ENCODE data around the gene TNF.

Gene TNF

DNA sequence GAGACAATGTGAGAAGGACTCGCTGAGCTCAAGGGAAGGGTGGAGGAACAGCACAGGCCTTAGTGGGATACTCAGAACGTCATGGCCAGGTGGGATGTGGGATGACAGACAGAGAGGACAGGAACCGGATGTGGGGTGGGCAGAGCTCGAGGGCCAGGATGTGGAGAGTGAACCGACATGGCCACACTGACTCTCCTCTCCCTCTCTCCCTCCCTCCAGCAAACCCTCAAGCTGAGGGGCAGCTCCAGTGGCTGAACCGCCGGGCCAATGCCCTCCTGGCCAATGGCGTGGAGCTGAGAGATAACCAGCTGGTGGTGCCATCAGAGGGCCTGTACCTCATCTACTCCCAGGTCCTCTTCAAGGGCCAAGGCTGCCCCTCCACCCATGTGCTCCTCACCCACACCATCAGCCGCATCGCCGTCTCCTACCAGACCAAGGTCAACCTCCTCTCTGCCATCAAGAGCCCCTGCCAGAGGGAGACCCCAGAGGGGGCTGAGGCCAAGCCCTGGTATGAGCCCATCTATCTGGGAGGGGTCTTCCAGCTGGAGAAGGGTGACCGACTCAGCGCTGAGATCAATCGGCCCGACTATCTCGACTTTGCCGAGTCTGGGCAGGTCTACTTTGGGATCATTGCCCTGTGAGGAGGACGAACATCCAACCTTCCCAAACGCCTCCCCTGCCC lies 1.7 kb downstream of the TNF start:
- TF ChIP-seq, protein P1, sequence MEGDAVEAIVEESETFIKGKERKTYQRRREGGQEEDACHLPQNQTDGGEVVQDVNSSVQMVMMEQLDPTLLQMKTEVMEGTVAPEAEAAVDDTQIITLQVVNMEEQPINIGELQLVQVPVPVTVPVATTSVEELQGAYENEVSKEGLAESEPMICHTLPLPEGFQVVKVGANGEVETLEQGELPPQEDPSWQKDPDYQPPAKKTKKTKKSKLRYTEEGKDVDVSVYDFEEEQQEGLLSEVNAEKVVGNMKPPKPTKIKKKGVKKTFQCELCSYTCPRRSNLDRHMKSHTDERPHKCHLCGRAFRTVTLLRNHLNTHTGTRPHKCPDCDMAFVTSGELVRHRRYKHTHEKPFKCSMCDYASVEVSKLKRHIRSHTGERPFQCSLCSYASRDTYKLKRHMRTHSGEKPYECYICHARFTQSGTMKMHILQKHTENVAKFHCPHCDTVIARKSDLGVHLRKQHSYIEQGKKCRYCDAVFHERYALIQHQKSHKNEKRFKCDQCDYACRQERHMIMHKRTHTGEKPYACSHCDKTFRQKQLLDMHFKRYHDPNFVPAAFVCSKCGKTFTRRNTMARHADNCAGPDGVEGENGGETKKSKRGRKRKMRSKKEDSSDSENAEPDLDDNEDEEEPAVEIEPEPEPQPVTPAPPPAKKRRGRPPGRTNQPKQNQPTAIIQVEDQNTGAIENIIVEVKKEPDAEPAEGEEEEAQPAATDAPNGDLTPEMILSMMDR (conservative IDR thresholded peaks at IDR 0.05; ENCODE audit: low read depth): no peak
- H3K27ac ChIP-seq: no peak overlapping the region
- POLR2A ChIA-PET (ENCODE audit: low non-redundant PET): interaction anchor here (0.5 kb wide), 1 partner anchor 36 kb away, joined by 3 read pairs; no protein-coding TSS in a partner anchor
- CTCF ChIA-PET: interaction anchor here (0.6 kb wide), 1 partner anchor 21 kb away, joined by 3 read pairs; no protein-coding TSS in a partner anchor
- DNase-seq (ENCODE audit: low spot score): no peak

DNA sequence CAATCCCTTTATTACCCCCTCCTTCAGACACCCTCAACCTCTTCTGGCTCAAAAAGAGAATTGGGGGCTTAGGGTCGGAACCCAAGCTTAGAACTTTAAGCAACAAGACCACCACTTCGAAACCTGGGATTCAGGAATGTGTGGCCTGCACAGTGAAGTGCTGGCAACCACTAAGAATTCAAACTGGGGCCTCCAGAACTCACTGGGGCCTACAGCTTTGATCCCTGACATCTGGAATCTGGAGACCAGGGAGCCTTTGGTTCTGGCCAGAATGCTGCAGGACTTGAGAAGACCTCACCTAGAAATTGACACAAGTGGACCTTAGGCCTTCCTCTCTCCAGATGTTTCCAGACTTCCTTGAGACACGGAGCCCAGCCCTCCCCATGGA lies 2.2 kb downstream of the TNF start:
- POLR2A ChIA-PET (ENCODE audit: low non-redundant PET): interaction anchor here (0.5 kb wide), 1 partner anchor 36 kb away, joined by 3 read pairs; no protein-coding TSS in a partner anchor

DNA sequence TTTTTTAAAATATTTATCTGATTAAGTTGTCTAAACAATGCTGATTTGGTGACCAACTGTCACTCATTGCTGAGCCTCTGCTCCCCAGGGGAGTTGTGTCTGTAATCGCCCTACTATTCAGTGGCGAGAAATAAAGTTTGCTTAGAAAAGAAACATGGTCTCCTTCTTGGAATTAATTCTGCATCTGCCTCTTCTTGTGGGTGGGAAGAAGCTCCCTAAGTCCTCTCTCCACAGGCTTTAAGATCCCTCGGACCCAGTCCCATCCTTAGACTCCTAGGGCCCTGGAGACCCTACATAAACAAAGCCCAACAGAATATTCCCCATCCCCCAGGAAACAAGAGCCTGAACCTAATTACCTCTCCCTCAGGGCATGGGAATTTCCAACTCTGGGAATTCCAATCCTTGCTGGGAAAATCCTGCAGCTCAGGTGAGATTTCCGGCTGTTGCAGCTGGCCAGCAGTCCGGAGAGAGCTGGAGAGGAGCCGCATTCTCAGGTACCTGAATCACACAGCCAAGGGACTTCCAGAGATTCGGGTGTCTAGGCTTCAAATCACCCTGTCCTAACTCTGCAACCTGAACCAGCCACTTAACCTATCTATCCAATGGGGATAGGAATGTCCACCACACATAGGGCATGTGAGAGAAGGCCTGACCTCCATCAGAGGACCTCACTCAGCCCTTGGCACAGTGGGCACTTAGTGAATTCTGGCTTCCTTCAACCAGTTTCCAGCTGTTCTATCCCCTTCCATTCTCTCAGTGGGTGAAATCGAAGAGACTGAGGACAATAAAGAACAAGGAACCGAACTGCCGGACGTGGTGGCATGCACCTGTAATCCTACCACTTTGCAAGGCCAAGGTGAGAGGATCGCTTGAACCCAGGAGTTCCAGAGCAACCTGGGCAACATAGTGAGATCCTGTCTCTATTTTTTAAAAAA lies 3.1 kb downstream of the TNF start:
- DNase-seq (ENCODE audit: low spot score): peak; percentile 84
- TF ChIP-seq, protein P1 (conservative IDR thresholded peaks at IDR 0.05; ENCODE audit: low read depth): no peak
- ChIA-PET POLR2A (ENCODE audit: low non-redundant PET) (no interaction called here), CTCF (interaction anchor here (0.6 to 3.7 kb wide), 3 partner anchors 13 to 28 kb away, joined by 4 to 33 read pairs (median 5); no protein-coding TSS in a partner anchor)
- H3K27ac ChIP-seq: no peak overlapping the region

More for the DNA sequence above, 2.2 kb downstream of the TNF start:
- TF ChIP-seq, protein P1 (conservative IDR thresholded peaks at IDR 0.05; ENCODE audit: low read depth): no peak
- CTCF ChIA-PET: interaction anchor here (0.6 to 1.0 kb wide), 2 partner anchors 12 to 27 kb away, joined by 4 to 5 read pairs; no protein-coding TSS in a partner anchor
- DNase-seq (ENCODE audit: low spot score): no peak
- H3K27ac ChIP-seq: no peak overlapping the region

DNA sequence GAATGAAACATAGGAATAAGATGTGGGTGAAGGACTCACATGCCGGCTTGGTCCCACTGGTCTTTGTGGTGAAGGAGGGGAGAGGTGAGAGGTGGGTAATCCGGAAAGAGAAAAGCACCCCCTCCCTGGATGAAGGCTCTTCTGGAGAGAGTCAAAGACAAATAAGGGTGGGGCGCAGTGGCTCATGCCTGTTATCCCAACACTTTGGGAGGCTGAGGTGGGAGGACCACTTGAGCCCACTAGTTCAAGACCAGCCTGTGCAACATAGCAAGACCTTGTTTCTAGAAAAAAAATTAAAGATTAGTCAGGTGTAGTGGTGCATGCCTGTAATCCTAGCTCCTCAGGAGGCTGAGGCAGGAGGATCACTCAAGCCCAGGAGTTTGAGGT lies 3.7 kb downstream of the TNF start:
- ChIA-PET CTCF (interaction anchor here (3.7 kb wide), 1 partner anchor 19 kb away, joined by 33 read pairs; no protein-coding TSS in a partner anchor), POLR2A (ENCODE audit: low non-redundant PET) (no interaction called here)
- TF ChIP-seq, protein P1 (conservative IDR thresholded peaks at IDR 0.05; ENCODE audit: low read depth): no peak
- no peak for DNase-seq (ENCODE audit: low spot score)
- no peak overlapping the region for H3K27ac ChIP-seq

DNA sequence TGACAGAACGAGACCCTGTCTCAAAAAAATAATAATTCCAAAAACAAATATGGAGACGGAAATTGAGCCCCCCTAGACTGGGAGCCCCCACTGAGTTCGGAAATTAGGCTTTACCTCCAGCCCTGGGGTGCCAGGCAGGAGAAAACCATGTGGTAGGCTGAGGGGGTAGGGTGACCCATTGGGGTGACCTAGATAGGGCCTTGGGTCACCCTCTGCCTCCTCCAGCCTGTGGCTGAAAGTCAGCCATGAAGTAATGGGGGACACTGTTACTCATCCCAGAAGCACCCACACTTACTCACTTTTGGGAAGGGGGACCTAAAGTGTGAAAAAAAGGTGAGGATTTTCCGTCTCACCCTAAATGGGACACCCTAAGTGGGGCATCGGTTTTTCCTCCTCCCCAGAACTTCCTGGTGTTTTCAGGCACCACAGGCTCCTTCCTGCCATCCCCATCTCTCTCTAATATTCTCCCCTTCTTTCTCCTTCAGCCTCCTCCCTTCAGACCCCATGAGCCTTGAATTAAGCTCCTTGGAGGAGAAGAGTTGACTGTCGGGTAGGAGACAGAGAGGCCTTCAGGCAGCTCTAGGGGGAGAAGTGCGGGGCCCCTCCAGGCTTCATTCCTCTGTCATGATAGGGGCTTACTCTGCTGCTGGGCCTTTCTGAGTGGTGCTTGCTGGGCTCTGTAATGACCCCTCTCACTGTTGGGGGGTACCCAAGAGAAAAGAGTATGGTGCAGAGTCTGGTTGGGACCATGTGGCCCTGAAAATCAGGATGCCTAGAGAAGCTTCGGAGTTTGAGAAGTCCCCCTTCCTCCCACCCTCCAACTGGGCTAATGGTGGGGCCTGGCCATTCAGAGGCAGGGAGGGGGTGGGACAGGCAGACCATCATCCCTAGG lies 4.4 kb downstream of the TNF start:
- TF ChIP-seq, protein P1 (conservative IDR thresholded peaks at IDR 0.05; ENCODE audit: low read depth): no peak
- DNase-seq (ENCODE audit: low spot score): no peak
- ChIA-PET POLR2A (ENCODE audit: low non-redundant PET) (no interaction called here), CTCF (interaction anchor here (0.6 to 3.7 kb wide), 8 partner anchors 12 to 43 kb away, joined by 3 to 33 read pairs (median 5); partner anchors contain the start of genes ATP6V1G2 and NFKBIL1)
- no peak overlapping the region for H3K27ac ChIP-seq
